ENCODE measurements around the gene WDR49. TPM values are rescaled to one million over a fixed set of nuclear protein-coding genes. Genes with fewer than 3 reads are reported as not detected.
A peak's percentile ranks its signal among the peaks of the same experiment; 100 is the strongest.

WDR49 gene
- total RNA-seq, 1 experiment from 2014 or later: 1.3 TPM

DNA sequence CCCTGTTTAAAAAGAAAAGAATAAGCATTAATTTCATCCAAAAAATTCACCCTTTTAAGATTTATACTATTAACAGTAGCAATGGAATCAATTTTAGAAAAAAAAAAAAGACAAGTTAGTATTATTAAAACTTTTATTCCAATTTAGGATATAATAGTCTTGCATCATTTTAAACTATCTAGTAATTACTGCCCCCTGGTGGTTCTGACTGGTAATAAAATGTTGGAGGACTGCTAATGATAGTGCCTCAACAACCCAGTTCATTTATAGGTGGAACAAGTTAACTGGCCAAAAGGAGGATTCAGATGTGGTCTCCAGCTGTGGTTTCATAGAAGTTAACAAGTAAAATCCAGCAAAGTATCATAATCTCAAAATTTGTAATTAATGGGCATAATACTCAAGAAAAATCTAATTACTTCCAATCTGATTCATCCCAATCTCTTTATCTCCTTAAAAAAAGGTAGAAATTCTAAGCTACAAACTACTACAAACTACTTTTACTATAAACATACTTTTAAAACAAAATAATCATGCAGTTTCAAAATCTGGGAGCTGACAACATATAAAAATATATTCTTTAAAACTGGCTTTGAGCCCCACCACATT lies 30.7 kb upstream of the WDR49 start:
- no peaks in the 10 kb centered on the region for H3K27me3 Mint-ChIP-seq (ENCODE audit: low read depth)

More for the DNA sequence above, 30.7 kb upstream of the WDR49 start:
- Histone ChIP-seq H3T11ph (ENCODE audit: low read length) (no peak overlapping the region), H4K91ac (ENCODE audit: insufficient read length, low read depth, low read length) (no peak overlapping the region), H2AK5ac (ENCODE audit: insufficient read length, low read length) (no peak overlapping the region), H4K20me1 (ENCODE audit: control insufficient read depth, insufficient read depth, insufficient read length) (no peaks in the 10 kb centered on the region), H3K4ac (ENCODE audit: low read depth, low read length) (no peak overlapping the region), H3K23me2 (ENCODE audit: insufficient read length, low read depth, low read length, poor library complexity, severe bottlenecking) (no peaks in the 10 kb centered on the region), H3K4me1 (ENCODE audit: insufficient read depth, low read length) (no peaks in the 10 kb centered on the region), H3K14ac (ENCODE audit: insufficient read depth, low read length) (no peak overlapping the region), H3K79me2 (ENCODE audit: insufficient read depth, low read length) (no peaks in the 10 kb centered on the region), H3K18ac (ENCODE audit: insufficient read length, low read depth, low read length) (no peak overlapping the region), H2BK20ac (ENCODE audit: low read depth, low read length, poor library complexity, severe bottlenecking) (no peak overlapping the region), H2BK120ac (ENCODE audit: low read depth, low read length, poor library complexity, severe bottlenecking) (no peak overlapping the region), H4K8ac (replicated peaks; ENCODE audit: insufficient read length, low read depth, low read length) (no peak overlapping the region), H3K9ac (ENCODE audit: extremely low read depth, insufficient read length, low read length) (no peak overlapping the region), H2BK5ac (ENCODE audit: insufficient read length, low read length) (no peak overlapping the region), H3K9me3 (ENCODE audit: control insufficient read depth, low read depth, low read length) (no peaks in the 10 kb centered on the region), H3K56ac (ENCODE audit: insufficient read length, low read depth, low read length) (no peak overlapping the region), H2BK12ac (ENCODE audit: insufficient read length, low read depth, low read length) (no peak overlapping the region), H3K4me2 (ENCODE audit: insufficient read depth, insufficient read length, low read length) (no peak overlapping the region), H2AFZ (ENCODE audit: low read length) (no peak overlapping the region), H3K27ac (ENCODE audit: insufficient read length, low read depth, low read length) (no peak overlapping the region), H4K5ac (ENCODE audit: insufficient read length, low read depth, low read length) (no peak overlapping the region), H3K23ac (ENCODE audit: insufficient read length, low read depth, low read length) (no peak overlapping the region), H3K79me1 (ENCODE audit: insufficient read depth, low read depth, low read length, poor library complexity, severe bottlenecking) (no peaks in the 10 kb centered on the region), H2BK15ac (ENCODE audit: low read depth, low read length) (no peak overlapping the region), H3K27me3 (ENCODE audit: insufficient read depth, low read length) (no peaks in the 10 kb centered on the region)
- no peak for DNase-seq
- peaks cover 16 to 25% (median 22%) of the 10 kb centered on the region in 3 experiments for H3K36me3 Mint-ChIP-seq (ENCODE audit: insufficient read depth in 1 of 3, low read depth in 3 of 3)
- H3K27ac Mint-ChIP-seq: no peak overlapping the region
- TF ChIP-seq, protein P1, sequence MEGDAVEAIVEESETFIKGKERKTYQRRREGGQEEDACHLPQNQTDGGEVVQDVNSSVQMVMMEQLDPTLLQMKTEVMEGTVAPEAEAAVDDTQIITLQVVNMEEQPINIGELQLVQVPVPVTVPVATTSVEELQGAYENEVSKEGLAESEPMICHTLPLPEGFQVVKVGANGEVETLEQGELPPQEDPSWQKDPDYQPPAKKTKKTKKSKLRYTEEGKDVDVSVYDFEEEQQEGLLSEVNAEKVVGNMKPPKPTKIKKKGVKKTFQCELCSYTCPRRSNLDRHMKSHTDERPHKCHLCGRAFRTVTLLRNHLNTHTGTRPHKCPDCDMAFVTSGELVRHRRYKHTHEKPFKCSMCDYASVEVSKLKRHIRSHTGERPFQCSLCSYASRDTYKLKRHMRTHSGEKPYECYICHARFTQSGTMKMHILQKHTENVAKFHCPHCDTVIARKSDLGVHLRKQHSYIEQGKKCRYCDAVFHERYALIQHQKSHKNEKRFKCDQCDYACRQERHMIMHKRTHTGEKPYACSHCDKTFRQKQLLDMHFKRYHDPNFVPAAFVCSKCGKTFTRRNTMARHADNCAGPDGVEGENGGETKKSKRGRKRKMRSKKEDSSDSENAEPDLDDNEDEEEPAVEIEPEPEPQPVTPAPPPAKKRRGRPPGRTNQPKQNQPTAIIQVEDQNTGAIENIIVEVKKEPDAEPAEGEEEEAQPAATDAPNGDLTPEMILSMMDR (conservative IDR thresholded peaks at IDR 0.05): peak; percentile 84
- H3K9me3 Mint-ChIP-seq: no peaks in the 10 kb centered on the region
- peaks cover 5 to 6% of the 10 kb centered on the region in 2 experiments for H3K4me1 Mint-ChIP-seq
- H3K4me3 Mint-ChIP-seq: no peak overlapping the region

Data from H9 (cell line).